ENCODE measurements around the gene SLC41A2. TPM values are rescaled to one million over a fixed set of nuclear protein-coding genes. Genes with fewer than 3 reads are reported as not detected.
"Not testable (repeated sequence)": the region's sequence is repeated elsewhere in the genome, so short reads cannot be mapped to it uniquely, and the experiment has no call there.

Gene SLC41A2, protein sequence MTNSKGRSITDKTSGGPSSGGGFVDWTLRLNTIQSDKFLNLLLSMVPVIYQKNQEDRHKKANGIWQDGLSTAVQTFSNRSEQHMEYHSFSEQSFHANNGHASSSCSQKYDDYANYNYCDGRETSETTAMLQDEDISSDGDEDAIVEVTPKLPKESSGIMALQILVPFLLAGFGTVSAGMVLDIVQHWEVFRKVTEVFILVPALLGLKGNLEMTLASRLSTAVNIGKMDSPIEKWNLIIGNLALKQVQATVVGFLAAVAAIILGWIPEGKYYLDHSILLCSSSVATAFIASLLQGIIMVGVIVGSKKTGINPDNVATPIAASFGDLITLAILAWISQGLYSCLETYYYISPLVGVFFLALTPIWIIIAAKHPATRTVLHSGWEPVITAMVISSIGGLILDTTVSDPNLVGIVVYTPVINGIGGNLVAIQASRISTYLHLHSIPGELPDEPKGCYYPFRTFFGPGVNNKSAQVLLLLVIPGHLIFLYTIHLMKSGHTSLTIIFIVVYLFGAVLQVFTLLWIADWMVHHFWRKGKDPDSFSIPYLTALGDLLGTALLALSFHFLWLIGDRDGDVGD
- total RNA-seq: 8.9 and 9.7 TPM in 2 replicates
- polyA plus RNA-seq (2012): 7.4 TPM

DNA sequence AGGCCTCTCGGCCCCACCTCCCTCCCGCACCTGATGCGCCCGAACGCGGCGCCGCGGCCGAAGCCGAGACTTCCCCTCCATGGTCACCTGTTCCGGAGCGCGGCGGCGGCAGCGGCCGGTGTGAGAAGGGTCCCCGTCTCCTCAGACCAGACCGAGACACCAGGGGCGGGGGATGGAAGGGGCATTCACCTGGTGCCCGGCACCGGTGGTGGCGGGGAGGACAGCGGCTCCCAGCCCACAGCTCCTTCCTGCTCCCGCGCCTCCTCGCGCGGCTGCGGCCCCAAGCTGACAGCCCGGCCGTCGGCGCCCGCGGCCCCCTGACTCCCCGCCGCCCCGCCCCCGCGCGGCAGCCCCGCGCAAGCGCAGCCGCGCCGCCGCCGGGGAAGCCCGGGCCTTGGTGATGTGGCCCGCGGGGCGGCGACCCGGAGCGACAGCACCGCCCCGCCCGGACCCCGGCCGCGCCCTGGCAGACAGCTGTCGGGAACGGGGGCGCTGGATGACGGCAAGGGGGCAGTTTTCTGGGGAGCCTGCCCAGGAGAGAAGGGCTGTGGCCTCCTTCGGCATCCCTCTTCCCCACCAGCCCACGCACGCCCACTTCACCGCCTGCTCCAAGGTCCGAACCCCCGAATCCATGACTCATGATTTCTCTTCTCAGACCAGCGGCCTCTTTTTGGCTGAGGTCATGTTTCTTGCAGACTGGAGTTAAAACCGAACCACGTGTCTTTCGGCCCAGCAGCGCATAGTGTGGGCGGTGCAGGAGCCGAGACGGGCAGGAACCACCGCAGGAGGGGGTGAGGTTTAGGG, at the start of gene SLC41A2:
TSS of gene SLC41A2 (minus strand) at position 290 of the 804 bp plus-strand sequence. CDS start 29,763 bp downstream, outside the sequence.
- peak; percentile 93 for DNase-seq (ENCODE audit: low read depth)

- DNase-seq (ENCODE audit: low read depth): no peak
Observed at GRCh38 chr12:105001476-105001875, 43.4 kb upstream of the SLC41A2 start.

- no peak for DNase-seq (ENCODE audit: low read depth)
Observed at GRCh38 chr12:104999347-104999685, 41.2 kb upstream of the SLC41A2 start.

DNA sequence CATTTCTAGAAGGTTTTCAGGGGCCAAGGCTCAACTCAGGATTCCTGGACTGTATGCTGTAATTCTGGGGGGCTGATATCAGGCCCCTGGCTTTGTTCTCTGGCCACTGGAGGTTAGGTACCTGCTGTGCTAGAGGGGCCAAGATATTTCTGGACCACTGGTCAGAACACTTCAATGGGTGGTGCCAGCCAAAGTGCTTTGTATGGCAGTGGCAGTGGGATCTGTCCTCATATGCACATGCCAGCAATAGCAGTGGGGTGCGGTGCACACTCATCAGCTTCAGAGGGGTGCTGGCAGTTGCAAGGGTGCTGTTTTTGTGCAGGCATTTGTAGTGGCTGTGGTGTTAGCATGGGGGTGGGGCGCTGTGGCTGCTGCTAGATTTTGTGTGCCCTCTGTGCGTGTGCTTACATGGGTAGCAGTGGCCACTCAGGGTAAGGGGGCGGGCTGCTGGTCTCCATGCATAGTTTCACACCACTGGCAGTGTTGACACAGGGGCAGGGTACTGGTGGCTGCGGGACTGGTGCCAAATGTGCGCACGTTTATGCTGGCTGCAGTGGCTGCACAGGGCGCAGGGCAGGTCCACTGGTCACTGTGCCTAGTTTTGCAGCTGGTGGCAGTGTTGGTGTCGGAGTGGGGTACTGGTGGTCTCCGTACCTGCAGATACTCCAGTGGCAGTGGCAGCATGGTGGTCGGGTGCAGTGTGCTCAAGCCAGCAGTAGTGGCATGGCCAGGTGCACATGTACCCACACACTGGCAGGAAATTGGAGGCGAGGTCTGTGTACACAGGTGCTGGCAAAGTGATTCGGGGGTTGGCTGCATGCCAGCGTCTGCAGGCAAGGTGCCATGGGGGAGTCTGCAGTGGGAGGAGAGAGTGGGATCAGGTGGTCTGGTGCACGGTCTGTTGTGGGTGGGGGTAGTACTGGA, 40.6 kb upstream of the SLC41A2 start:
- DNase-seq (ENCODE audit: low read depth): no peak

DNA sequence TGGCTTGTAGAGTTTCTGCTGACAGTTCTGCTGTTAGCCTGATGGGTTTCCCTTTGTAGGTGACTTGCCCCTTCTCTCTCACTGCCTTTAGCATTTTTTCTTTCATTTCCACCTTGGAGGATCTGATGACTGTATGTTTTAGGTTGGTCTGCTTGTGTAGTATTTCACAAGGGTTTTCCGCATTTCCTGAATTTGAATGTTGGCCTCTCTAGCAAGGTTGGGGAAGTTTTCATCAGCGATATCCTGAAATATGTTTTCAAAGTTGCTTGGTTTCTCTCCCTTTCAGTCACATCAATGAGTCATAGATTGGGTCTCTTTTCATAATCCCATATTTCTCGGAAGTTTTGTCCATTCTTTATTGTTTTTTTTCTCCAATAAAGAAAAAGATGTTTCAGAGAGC, 39.5 kb upstream of the SLC41A2 start:
- DNase-seq (ENCODE audit: low read depth): no peak

- DNase-seq (ENCODE audit: low read depth): no peak
Observed at GRCh38 chr12:104994336-104994735, 36.2 kb upstream of the SLC41A2 start.

- no peak for DNase-seq (ENCODE audit: low read depth)
Observed at GRCh38 chr12:104991565-104992128, 33.6 kb upstream of the SLC41A2 start.

DNA sequence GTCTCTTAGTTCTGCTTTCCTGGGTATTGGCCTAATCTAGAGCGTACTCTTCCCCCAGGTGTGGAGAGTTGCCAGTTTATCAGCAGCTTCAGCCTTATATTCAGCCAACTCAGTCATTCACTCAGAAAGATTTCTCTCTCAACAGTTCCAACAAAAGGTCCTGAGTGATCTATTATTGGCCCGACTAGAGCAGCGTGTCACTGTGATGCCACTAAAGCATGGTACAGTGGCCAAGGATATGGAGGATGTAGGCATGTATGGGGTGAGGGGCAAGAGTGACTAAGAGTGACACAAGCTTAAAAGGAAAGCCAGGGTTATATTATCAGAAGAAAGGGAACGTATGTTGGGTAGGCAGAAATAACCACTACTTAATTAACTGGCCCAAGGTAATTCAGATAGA, 32.9 kb upstream of the SLC41A2 start:
- DNase-seq (ENCODE audit: low read depth): no peak

- DNase-seq (ENCODE audit: low read depth): peak; percentile 95
Observed at GRCh38 chr12:104986022-104986941, 28.2 kb upstream of the SLC41A2 start, which contains the start of gene NOPCHAP1. NOPCHAP1 (plus strand) TSS chr12:104986316; CDS start chr12:104986353, 37 bp downstream.

- DNase-seq (ENCODE audit: low read depth): no peak
Observed at GRCh38 chr12:104985206-104985605, 27.1 kb upstream of the SLC41A2 start.

DNA sequence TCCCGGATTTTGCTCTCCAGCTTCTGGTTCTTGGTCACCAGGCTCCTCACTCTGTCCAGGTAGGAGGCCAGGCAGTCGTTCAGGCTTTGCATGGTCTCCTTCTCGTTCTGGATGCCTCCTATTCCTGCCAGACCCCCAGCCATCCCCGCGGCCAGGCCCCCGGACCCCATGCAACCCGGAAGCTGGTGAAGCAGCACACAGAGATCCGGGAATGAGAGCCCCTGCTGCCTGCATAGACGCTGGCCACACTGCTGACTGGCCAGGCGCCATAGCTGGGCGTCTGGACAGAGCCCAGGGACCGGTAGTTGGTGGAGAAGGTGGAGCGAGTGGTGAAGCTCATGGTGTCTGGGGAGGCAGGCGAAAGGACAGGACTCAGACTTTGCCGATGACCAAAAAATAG, 19.6 kb upstream of the SLC41A2 start:
- not testable (repeated sequence) for DNase-seq (ENCODE audit: low read depth)

GRCh38 chr12:104976703-104977102, 18.6 kb upstream of the SLC41A2 start:
- DNase-seq (ENCODE audit: low read depth): no peak

DNA sequence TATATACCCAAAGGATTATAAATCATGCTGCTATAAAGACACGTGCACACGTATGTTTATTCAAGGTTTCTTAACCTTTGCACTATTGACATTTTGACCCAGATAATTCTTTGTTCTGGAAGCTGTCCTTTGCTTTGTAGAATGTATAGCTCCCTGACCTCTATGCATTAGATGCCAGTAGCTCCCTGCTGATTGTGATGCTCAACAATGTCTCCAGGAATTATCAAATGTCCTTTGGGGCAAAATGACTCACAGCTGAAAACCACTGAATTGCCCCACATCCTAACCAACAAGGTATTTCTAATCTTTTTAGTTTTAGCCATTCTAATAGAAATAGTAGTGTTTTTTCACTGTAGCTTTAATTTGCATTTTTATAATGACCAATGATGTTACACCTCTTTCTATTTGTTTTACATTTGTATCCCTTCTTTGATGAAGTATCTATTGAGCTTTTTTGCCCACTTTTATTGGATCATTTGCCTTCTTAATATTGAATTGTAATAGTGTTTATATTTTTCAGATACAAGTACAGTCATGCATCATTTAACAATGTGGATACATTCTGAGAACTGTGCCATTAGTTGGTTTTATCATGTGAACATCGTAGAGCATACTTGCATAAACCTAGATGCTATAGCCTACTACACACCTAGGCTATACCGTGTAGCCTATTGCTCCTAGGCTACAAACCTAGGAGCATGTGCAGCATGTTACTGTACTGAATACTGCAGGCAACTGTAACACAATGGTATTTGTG, 17.7 kb upstream of the SLC41A2 start:
- no peak for DNase-seq (ENCODE audit: low read depth)

GRCh38 chr12:104974626-104975290, 16.7 kb upstream of the SLC41A2 start:
- no peak for DNase-seq (ENCODE audit: low read depth)

GRCh38 chr12:104973250-104973649, 15.2 kb upstream of the SLC41A2 start:
- DNase-seq (ENCODE audit: low read depth): no peak

DNA sequence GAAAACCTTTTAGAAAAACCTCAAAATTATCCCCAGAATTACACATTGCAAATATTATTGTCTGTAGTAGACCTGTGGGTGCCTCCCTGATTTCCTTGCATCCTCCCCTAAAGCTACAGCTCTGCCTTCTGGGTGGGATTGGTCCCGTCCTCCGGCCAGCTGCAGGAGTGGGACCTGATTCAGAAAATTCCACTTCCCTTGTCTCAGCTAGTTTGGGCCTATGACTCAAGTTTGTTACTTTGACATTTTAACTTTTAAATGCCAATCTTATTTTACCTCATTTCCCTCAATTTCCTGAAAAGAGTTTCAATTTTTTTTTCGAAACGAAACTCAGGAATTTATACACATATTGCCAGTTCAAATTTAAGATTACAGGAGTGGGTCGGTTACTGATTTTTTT, 13.2 kb upstream of the SLC41A2 start:
- no peak for DNase-seq (ENCODE audit: low read depth)

- no peak for DNase-seq (ENCODE audit: low read depth)
Observed at GRCh38 chr12:104969343-104969742, 11.3 kb upstream of the SLC41A2 start.

- no peak for DNase-seq (ENCODE audit: low read depth)
Observed at GRCh38 chr12:104966677-104967076, 8.6 kb upstream of the SLC41A2 start.

Data from myocyte (in vitro differentiated cells).